Measurements from ENCODE around the gene ITGA7. TPM values are rescaled to one million over a fixed set of nuclear protein-coding genes. Genes with fewer than 3 reads are reported as not detected.

Gene ITGA7
- polyA plus RNA-seq, 1 donor from 2014 or later = 13.5 TPM

- TF ChIP-seq REST (IDR thresholded peaks at IDR 0.05; ENCODE audit: borderline replicate concordance) = no peak
- TF ChIP-seq POLR2AphosphoS5 (IDR thresholded peaks at IDR 0.05) = no peak
- no peak for TF ChIP-seq RAD21 (conservative IDR thresholded peaks at IDR 0.05)
- no peak for TF ChIP-seq SMC3 (conservative IDR thresholded peaks at IDR 0.05; ENCODE audit: poor library complexity)
- TF ChIP-seq EZH2 (IDR thresholded peaks at IDR 0.05; ENCODE audit: borderline replicate concordance, insufficient read depth, low read length, poor library complexity, severe bottlenecking) = no peak
- TF ChIP-seq CTCF (IDR thresholded peaks at IDR 0.05; ENCODE audit: poor library complexity, severe bottlenecking) = no peak
- no peak for TF ChIP-seq TAF1 (IDR thresholded peaks at IDR 0.05; ENCODE audit: low read depth)
- no peak for TF ChIP-seq MXI1 (conservative IDR thresholded peaks at IDR 0.05; ENCODE audit: poor library complexity, severe bottlenecking)
- TF ChIP-seq EP300 (conservative IDR thresholded peaks at IDR 0.05; ENCODE audit: poor library complexity, severe bottlenecking) = no peak
- Histone ChIP-seq H3K27me3 (ENCODE audit: insufficient read depth, low read depth, low read length) (no peaks in the 10 kb centered on the region), H4K20me1 (ENCODE audit: insufficient read depth) (no peaks in the 10 kb centered on the region)
Observed at GRCh38 chr12:55637467-55637866, 70.2 kb downstream of the ITGA7 start.

GRCh38 chr12:55636853-55637252, 70.9 kb downstream of the ITGA7 start, which contains the start of gene OR10P1:
Gene OR10P1, plus strand, starts transcription at chr12:55636892. Its CDS starts 0 bp downstream, at chr12:55636892.
- Histone ChIP-seq H3K27ac (ENCODE audit: low read length) (no peak within 1 kb of the TSS), H3F3A (ENCODE audit: insufficient read depth, low read length, poor library complexity, severe bottlenecking) (no peaks in the 10 kb centered on the region), H3K9me2 (ENCODE audit: insufficient read depth, low read length) (no peaks in the 10 kb centered on the region), H3K36me3 (ENCODE audit: insufficient read depth, low read length) (no peaks in the 10 kb centered on the region), H3K27me3 (ENCODE audit: insufficient read depth, low read depth, low read length) (no peaks in the 10 kb centered on the region), H3K9ac (ENCODE audit: low read length) (no peak within 1 kb of the TSS), H3K79me2 (replicated peaks; ENCODE audit: insufficient read depth, low read length) (no peaks in the 10 kb centered on the region), H3K4me2 (ENCODE audit: low read length) (no peak within 1 kb of the TSS), H3K4me3 (ENCODE audit: low read length) (no peak within 1 kb of the TSS), H3K9me3 (ENCODE audit: low read length) (no peaks in the 10 kb centered on the region), H4K20me1 (ENCODE audit: insufficient read depth) (no peaks in the 10 kb centered on the region), H2AFZ (ENCODE audit: low read depth, low read length) (no peak within 1 kb of the TSS)
- TF ChIP-seq SMC3 (conservative IDR thresholded peaks at IDR 0.05; ENCODE audit: poor library complexity) (no peak), REST (IDR thresholded peaks at IDR 0.05; ENCODE audit: borderline replicate concordance) (no peak), TAF1 (IDR thresholded peaks at IDR 0.05; ENCODE audit: low read depth) (no peak), RAD21 (conservative IDR thresholded peaks at IDR 0.05) (no peak), MXI1 (conservative IDR thresholded peaks at IDR 0.05; ENCODE audit: poor library complexity, severe bottlenecking) (no peak)

More at GRCh38 chr12:55637467-55637866, 70.2 kb downstream of the ITGA7 start:
- Histone ChIP-seq H3K36me3 (ENCODE audit: insufficient read depth, low read length) (no peaks in the 10 kb centered on the region), H2AFZ (ENCODE audit: low read depth, low read length) (no peak overlapping the region), H3K4me3 (ENCODE audit: low read length) (no peak overlapping the region), H3F3A (ENCODE audit: insufficient read depth, low read length, poor library complexity, severe bottlenecking) (no peaks in the 10 kb centered on the region), H3K4me2 (ENCODE audit: low read length) (no peak overlapping the region), H3K27ac (ENCODE audit: low read length) (no peak overlapping the region), H3K9me2 (ENCODE audit: insufficient read depth, low read length) (no peaks in the 10 kb centered on the region), H3K9me3 (ENCODE audit: low read length) (no peaks in the 10 kb centered on the region), H3K9ac (ENCODE audit: low read length) (no peak overlapping the region), H3K79me2 (replicated peaks; ENCODE audit: insufficient read depth, low read length) (no peaks in the 10 kb centered on the region)

Data from neural cell (in vitro differentiated cells).